Measurements from ENCODE around the gene LBX2. TPM values are rescaled to one million over a fixed set of nuclear protein-coding genes. Genes with fewer than 3 reads are reported as not detected.
A peak's percentile ranks its signal among the peaks of the same experiment; 100 is the strongest.

The LBX2 gene
- total and polyA plus RNA-seq, 4 donors, result 0.33 to 0.69 TPM; not detected in 2

GRCh38 chr2:74526649-74527230 lies 27.3 kb upstream of the LBX2 start:
- H3K4me3 ChIP-seq (ENCODE audit: low read depth, low read length), result no peak overlapping the region
- peaks cover 36% of the 10 kb centered on the region for H3K36me3 ChIP-seq (ENCODE audit: control insufficient read depth, insufficient read depth, low read length)
- WGBS (ENCODE audit: insufficient coverage), result 96% methylated on average over 4 of the region's 11 CpGs

DNA sequence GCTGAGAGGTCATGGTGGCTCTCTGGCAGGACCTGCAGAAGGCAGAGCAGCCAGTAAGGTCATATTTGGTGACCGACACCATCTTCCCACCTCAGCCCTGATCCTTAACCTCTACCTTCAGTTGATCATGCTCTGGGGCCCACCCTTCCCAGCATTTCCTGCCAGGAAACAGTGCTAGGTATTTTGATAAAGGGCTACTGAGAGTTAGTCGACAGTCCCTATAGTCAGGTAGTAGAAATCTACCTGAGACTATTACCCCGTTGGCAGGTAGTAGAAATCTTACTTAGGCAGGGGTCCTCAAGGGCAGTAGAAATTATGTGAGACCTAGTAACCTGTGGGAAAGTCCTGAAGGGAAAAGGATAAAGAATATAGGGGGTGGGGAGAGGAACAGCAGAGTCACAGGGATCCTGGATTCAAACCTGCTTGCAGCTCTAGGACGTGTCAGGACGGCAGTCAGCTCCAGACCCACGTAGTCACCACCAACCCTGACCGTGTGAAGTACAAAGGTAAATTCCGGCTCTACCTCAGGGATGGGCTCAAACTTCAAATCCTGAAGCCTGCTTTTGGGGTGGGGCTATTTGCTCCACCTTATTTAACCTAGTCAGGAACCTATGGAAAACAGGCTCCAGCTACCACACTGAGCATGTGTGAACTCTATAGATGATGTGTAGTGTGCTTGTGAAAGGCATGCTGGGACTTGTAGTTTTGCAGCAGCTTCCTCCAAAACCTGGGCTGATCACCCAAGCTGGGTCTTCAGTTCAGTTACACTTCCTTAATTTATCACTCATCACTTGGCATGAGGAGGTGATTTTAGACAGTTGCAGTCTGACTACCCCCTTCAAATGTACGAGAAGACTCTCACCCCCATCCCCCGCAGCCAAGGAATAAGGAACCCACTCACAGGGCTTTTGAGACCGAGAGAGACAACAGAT lies 26.6 kb upstream of the LBX2 start, which contains the start of gene DQX1:
Gene DQX1 (minus strand): TSS at position 515 of the 932 bp plus-strand sequence. CDS start 502 bp downstream, at position 13.
- peaks cover 19% of the 10 kb centered on the region for H3K4me1 ChIP-seq (ENCODE audit: control insufficient read depth, insufficient read depth, low read length)
- no peak within 1 kb of the TSS for H3K27ac ChIP-seq (ENCODE audit: low read depth, low read length)
- peaks cover 31% of the 10 kb centered on the region for H3K36me3 ChIP-seq (ENCODE audit: control insufficient read depth, insufficient read depth, low read length)
- no peak within 1 kb of the TSS for H3K4me3 ChIP-seq (ENCODE audit: low read depth, low read length)
- no peaks in the 10 kb centered on the region for H3K27me3 ChIP-seq (ENCODE audit: control insufficient read depth, insufficient read depth, low read length)
- H3K9me3 ChIP-seq (ENCODE audit: control insufficient read depth, insufficient read depth, low read length), result no peaks in the 10 kb centered on the region
- peak in 1 of 6 donors; percentile 81 for DNase-seq (ENCODE audit: low read depth in 4 of 6, low spot score in 6 of 6)
- WGBS (ENCODE audit: insufficient coverage), result 100% methylated on average over 2 of the region's 11 CpGs

More at GRCh38 chr2:74526649-74527230, 27.3 kb upstream of the LBX2 start:
- H3K4me1 ChIP-seq (ENCODE audit: control insufficient read depth, insufficient read depth, low read length), result peaks cover 27% of the 10 kb centered on the region
- no peaks in the 10 kb centered on the region for H3K9me3 ChIP-seq (ENCODE audit: control insufficient read depth, insufficient read depth, low read length)
- H3K27ac ChIP-seq (ENCODE audit: low read depth, low read length), result no peak overlapping the region
- no peak for DNase-seq (ENCODE audit: low read depth in 4 of 6, low spot score in 6 of 6)
- H3K27me3 ChIP-seq (ENCODE audit: control insufficient read depth, insufficient read depth, low read length), result no peaks in the 10 kb centered on the region

DNA sequence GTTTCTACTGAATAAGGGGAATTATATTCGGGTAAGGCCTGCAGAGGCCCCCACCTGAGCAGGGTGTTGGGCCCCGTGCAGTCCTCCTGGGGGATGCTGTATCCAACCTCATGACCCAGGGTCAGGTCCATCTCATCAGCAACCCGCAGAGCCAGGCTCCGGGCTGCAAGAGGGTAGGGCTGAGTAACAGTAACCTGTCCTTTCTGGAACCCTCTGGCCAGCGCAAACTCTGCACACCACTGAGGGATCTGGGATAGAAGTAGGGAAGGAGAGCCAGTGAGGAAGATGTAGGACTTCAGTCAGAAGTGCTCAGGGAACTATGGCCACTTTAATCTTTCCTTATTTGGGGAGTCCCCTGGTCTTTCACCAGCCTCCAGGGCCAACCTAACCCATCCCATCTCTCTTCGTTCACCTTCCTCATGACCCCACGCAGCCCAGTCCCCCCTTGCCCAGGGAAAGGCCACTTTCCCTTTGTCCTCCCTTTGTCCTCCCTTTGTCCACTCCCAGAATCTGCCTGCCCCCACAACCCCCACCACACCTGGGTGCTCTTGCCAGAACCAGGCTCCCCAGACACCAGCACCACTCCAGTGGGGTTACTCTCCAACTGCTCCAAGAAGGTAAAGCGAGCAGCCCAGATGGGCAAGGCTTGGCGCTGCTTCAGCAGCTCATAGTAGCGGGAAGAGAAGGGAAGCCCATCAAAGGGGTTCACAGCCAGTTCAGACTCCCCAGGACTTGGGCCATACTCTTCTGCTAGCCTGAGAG lies 25.7 kb upstream of the LBX2 start:
- Histone ChIP-seq H3K4me1 (ENCODE audit: control insufficient read depth, insufficient read depth, low read length) (peaks cover 13% of the 10 kb centered on the region), H3K4me3 (ENCODE audit: low read depth, low read length) (no peak overlapping the region), H3K36me3 (ENCODE audit: control insufficient read depth, insufficient read depth, low read length) (peaks cover 31% of the 10 kb centered on the region), H3K27ac (ENCODE audit: low read depth, low read length) (no peak overlapping the region), H3K9me3 (ENCODE audit: control insufficient read depth, insufficient read depth, low read length) (no peaks in the 10 kb centered on the region), H3K27me3 (ENCODE audit: control insufficient read depth, insufficient read depth, low read length) (peaks cover 7% of the 10 kb centered on the region)
- DNase-seq (ENCODE audit: low read depth in 4 of 6, low spot score in 6 of 6), result no peak
- WGBS (ENCODE audit: insufficient coverage), result 93% methylated on average over 10 of the region's 10 CpGs

DNA sequence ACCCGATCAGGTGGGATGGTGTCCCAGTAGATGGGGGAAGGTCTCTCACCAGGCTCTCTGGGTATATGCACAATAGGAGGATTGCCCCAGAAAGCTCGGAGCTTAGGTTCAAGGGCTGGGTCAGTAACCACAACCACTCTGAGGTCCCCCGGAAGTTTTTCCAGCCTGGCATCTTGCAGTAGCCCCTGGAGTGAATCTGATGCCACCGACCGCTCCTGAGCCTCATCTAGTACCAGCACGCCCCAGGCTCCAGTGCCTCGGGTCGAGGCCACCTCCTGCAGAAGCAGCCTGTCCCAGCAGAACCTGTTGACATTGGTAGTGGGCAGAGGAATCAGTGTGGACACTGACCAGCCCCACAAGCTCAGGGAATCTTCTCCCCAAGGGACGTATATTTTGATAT lies 24.6 kb upstream of the LBX2 start:
- WGBS (ENCODE audit: insufficient coverage), result 87% methylated on average over 7 of the region's 9 CpGs
- Histone ChIP-seq H3K27me3 (ENCODE audit: control insufficient read depth, insufficient read depth, low read length) (peaks cover 18% of the 10 kb centered on the region), H3K4me3 (ENCODE audit: low read depth, low read length) (no peak overlapping the region), H3K27ac (ENCODE audit: low read depth, low read length) (no peak overlapping the region), H3K9me3 (ENCODE audit: control insufficient read depth, insufficient read depth, low read length) (no peaks in the 10 kb centered on the region), H3K36me3 (ENCODE audit: control insufficient read depth, insufficient read depth, low read length) (peaks cover 31% of the 10 kb centered on the region), H3K4me1 (ENCODE audit: control insufficient read depth, insufficient read depth, low read length) (peaks cover 11% of the 10 kb centered on the region)
- DNase-seq (ENCODE audit: low read depth in 4 of 6, low spot score in 6 of 6), result no peak

DNA sequence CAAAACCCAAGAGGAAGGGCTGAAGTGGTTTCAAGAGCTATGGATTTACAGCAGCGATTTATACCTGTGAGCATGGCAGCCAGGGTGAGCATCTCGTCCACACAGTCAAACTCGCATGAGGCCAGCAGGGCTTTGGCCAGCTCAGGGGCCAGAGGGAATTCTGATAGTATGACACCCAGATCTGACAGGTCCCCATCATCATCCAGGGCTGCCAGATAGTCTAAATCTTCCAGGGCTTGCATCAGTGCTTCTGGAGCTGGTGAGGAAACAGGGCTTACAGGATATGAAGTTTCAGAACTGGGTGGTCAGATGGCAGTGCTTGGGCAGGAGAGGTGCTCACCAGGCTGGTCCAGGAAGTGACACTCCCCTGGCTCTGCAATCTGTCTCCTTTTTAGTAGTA lies 23.1 kb upstream of the LBX2 start:
- 79% methylated on average over 3 of the region's 3 CpGs for WGBS (ENCODE audit: insufficient coverage)
- Histone ChIP-seq H3K36me3 (ENCODE audit: control insufficient read depth, insufficient read depth, low read length) (peaks cover 20% of the 10 kb centered on the region), H3K4me3 (ENCODE audit: low read depth, low read length) (no peak overlapping the region), H3K4me1 (ENCODE audit: control insufficient read depth, insufficient read depth, low read length) (no peaks in the 10 kb centered on the region), H3K9me3 (ENCODE audit: control insufficient read depth, insufficient read depth, low read length) (no peaks in the 10 kb centered on the region), H3K27me3 (ENCODE audit: control insufficient read depth, insufficient read depth, low read length) (peaks cover 33% of the 10 kb centered on the region), H3K27ac (ENCODE audit: low read depth, low read length) (no peak overlapping the region)
- no peak for DNase-seq (ENCODE audit: low read depth in 4 of 6, low spot score in 6 of 6)

DNA sequence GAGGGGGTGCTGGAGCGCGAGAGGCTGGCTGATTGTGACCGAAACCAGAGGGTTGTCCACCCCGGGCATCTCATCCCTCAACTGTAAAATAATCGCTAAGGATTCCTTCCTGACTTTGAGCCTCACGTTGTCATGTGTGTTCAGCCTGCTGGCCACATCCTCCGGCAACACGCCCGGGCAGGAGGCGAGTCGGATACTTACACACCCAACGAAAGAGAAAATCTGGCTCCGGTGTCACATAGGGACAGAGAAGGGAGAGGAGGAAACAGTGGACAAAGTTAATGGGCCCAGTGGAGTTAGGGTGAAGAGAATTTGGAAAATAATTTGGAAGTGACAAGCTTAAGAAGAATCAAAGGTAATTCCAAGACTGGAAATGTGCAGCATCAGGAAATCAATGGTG lies 17.2 kb upstream of the LBX2 start:
- H3K36me3 ChIP-seq (ENCODE audit: control insufficient read depth, insufficient read depth, low read length), result no peaks in the 10 kb centered on the region
- peaks cover 29% of the 10 kb centered on the region for H3K4me1 ChIP-seq (ENCODE audit: control insufficient read depth, insufficient read depth, low read length)
- WGBS (ENCODE audit: insufficient coverage), result 78% methylated on average over 11 of the region's 13 CpGs
- no peak for DNase-seq (ENCODE audit: low read depth in 4 of 6, low spot score in 6 of 6)
- peaks cover 90% of the 10 kb centered on the region for H3K27me3 ChIP-seq (ENCODE audit: control insufficient read depth, insufficient read depth, low read length)
- H3K9me3 ChIP-seq (ENCODE audit: control insufficient read depth, insufficient read depth, low read length), result no peaks in the 10 kb centered on the region
- no peak overlapping the region for H3K27ac ChIP-seq (ENCODE audit: low read depth, low read length)
- H3K4me3 ChIP-seq (ENCODE audit: low read depth, low read length), result no peak overlapping the region

GRCh38 chr2:74515981-74516633 lies 16.7 kb upstream of the LBX2 start:
- Histone ChIP-seq H3K36me3 (ENCODE audit: control insufficient read depth, insufficient read depth, low read length) (no peaks in the 10 kb centered on the region), H3K9me3 (ENCODE audit: control insufficient read depth, insufficient read depth, low read length) (no peaks in the 10 kb centered on the region), H3K27me3 (ENCODE audit: control insufficient read depth, insufficient read depth, low read length) (peaks cover 95% of the 10 kb centered on the region), H3K4me1 (ENCODE audit: control insufficient read depth, insufficient read depth, low read length) (peaks cover 29% of the 10 kb centered on the region), H3K4me3 (ENCODE audit: low read depth, low read length) (no peak overlapping the region), H3K27ac (ENCODE audit: low read depth, low read length) (no peak overlapping the region)
- DNase-seq (ENCODE audit: low read depth in 4 of 6, low spot score in 6 of 6), result peak in 2 of 6 donors; percentile 87 to 88
- WGBS (ENCODE audit: insufficient coverage), result under 1% methylated on average over 72 of the region's 72 CpGs

GRCh38 chr2:74515271-74515980 lies 16.0 kb upstream of the LBX2 start:
- Histone ChIP-seq H3K27ac (ENCODE audit: low read depth, low read length) (no peak overlapping the region), H3K9me3 (ENCODE audit: control insufficient read depth, insufficient read depth, low read length) (no peaks in the 10 kb centered on the region), H3K4me1 (ENCODE audit: control insufficient read depth, insufficient read depth, low read length) (peaks cover 29% of the 10 kb centered on the region), H3K36me3 (ENCODE audit: control insufficient read depth, insufficient read depth, low read length) (no peaks in the 10 kb centered on the region), H3K27me3 (ENCODE audit: control insufficient read depth, insufficient read depth, low read length) (peaks cover 98% of the 10 kb centered on the region), H3K4me3 (ENCODE audit: low read depth, low read length) (no peak overlapping the region)
- DNase-seq (ENCODE audit: low read depth in 4 of 6, low spot score in 6 of 6), result peak in 1 of 6 donors; percentile 10
- WGBS (ENCODE audit: insufficient coverage), result 1% methylated on average over 52 of the region's 60 CpGs
